Endothelial cell of hepatic sinusoid (primary cell): ENCODE data around the gene ABHD8.

Experiments
- in situ Hi-C: cut with HindIII; loops from 2 replicates; pipeline ENCODE4 v1.10.0; 2017; ENCODE audit warnings: low sequenced_read_pairs

Gene ABHD8

DNA sequence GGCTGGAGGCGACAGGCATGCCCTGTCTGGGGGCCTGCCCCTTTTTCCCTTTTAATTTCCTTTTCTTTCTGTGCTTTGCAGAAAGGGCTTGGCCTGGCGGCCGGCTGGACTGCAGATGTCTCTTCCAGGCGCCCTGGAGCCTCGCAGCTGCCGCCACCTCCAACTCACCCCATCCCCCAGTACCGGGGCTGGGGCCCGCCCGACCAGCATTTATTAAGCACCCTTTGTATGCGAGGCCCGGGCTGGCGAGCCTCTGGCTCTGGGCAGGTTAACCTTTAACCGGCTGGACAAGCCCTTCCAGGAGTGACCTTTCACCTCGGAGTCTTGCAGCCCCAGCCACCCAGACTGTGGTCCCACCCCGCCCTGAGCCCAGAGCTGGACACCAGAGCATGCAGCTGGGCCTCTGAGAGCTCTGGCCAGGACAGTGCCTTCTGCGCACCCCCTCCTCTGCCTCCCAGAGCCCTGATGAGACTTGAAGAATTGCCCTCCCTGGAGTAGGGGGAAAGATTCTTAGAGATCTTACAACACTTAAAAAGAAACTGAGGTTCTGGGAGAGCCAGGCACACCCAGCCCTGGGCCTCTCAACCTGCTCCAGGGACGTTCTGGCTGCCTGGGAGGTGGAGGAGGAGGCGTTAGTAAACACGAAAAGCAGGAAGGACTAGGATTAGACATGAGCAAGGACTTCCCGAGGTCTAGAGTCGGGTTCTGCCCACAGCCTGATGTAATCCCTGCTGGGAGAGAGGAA is 56.4 kb downstream of the ABHD8 start:
- in situ Hi-C loops = loop anchor here (10.0 kb wide), 2 partner anchors 58 to 82 kb away; partner anchors contain the start of genes ABHD8, DDA1 and MRPL34

DNA sequence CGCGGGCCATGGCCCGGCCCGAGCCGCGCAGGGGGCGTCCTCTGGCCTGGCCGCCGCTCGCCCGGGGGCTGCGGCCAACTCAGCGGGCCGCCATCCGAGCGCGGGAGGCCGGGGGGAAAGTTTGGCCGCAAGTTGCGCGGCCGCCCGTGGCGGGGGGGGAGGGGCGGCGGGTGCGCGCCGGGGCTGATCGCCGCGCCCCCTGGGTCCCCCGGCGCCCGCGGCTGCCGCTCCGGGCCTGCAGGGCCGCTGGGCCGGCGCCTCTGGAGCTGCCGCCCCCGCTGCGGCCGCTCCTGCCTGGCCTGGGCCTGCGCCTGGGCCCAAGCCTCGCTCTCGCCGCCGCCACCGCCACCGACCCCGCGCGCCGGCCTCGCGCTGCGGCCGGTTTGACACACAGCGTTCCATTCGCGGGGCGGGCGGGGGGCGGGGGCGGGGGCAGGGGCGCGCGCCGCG is 57.7 kb downstream of the ABHD8 start, which contains the start of gene NR2F6:
Gene NR2F6, minus strand, starts transcription at position 385 of the 450 bp plus-strand sequence. CDS start 699 bp downstream, outside the sequence.
- in situ Hi-C loops = loop anchor here (10.0 kb wide), 2 partner anchors 59 to 81 kb away; partner anchors contain the start of genes ABHD8, DDA1 and MRPL34

DNA sequence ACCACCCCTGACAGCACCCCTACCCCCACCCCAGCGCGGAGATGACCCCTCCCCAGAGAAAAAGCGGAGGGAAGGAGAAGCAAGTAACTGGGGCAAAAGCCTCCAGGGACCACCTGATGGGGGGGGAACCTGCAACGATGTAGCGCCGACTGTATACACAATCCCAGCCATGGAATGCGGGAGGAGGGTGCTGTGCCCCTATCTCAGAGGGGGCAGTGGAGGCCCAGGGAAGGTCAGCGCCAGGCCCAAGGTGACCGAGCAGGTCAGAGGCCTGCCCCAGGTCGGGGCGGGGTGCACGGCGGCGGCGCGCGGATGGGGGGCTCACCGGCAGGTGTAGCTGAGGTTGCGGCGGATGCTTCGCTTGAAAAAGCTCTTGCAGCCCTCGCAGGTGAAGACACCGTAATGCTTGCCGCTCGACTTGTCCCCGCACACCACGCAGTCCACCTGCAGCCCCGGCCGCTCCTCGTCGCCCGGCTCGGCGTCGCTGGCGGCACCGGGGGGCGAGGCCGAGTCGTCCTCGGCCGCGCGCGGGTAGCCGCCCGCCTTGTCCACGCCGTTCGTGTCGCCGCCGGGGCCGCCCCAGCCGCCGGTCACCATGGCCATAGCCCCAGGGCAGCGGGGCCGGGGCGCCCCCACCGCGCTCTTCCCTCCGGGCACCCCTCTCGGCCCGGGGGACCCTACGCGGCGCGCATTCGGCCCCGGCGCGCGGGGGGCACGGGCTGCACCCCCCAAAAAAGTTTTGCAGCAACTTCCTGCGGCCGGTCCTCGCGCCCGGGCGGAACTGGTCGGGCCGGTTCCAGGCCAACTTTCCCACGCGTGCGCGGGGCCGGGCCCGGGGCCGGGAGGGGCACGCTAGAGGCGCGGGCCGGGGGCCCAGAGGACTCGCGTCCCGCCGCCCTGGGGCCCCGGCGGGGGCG is 58.3 kb downstream of the ABHD8 start:
- in situ Hi-C loops = loop anchor here (10.0 kb wide), 2 partner anchors 60 to 80 kb away; partner anchors contain the start of genes ABHD8, DDA1 and MRPL34

DNA sequence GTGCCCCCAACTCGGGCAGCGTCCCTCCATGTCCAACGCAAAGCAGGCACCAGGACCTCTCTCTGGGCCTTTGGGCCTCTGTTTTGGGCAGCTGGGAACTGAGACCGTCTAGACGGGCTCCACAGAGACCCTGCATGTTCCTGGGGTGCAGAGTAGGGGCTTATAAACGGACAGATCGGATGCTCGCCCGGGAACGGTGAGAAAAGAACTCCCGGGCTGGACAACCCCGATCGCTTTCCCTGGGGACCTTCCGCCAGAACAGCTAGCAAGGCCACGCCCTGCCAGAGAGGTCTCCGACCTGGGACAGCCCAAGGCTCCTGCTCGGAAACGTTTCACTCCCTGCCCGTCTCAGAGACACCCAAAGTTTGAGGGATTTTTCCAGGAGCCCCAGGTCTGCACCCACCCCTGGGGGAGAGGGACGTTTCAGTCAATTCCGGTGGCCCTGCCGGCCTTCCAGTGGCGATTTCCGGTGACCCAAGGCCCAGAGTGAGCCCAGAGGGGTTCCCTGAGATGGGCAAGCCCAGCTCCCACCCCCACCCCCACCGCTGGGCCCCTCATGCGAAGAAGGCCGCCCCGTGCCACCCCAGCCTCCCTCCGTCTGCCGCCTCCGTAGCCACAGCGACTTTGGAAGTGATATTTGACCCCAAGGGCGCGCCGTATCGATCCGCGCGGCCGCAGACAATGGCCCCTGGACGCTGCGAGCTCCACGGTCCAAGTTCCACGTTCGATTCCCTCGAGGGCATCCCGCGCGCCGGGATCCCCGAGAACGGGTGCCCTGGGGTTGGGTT is 59.2 kb downstream of the ABHD8 start:
- in situ Hi-C loops = loop anchor here (10.0 kb wide), 2 partner anchors 61 to 79 kb away; partner anchors contain the start of genes ABHD8, DDA1 and MRPL34

DNA sequence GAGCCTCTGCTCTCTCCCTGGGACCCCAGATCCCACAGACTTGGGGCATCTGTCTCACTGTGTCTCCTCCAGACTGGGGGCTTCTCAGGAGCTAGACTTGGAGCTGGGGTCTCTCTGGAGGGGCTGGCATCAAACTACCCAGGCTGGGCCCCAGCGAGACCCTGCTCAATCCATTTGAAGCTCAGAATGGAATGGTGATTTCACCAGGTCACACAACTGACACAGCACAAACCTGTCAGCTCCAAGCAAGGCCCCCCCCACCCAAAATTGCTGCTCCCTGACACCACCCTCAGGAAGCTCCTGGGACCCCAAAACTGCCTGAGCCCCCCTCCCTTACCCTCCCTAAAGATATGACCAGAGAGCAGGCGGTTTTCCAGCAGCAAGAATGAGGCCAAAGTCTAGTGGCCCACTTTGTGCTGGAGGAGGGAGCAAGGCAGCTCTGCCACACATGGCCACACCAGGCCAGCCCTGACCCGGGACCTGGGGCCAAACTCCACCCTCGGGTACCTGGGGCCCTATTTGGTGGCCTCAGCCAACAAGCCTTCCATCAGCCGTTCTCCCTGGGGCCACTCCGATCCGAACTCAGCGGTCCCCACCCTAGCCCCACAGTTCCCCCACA is 59.9 kb downstream of the ABHD8 start:
- in situ Hi-C loops = loop anchor here (10.0 kb wide), 2 partner anchors 61 to 79 kb away; partner anchors contain the start of genes ABHD8, DDA1 and MRPL34

DNA sequence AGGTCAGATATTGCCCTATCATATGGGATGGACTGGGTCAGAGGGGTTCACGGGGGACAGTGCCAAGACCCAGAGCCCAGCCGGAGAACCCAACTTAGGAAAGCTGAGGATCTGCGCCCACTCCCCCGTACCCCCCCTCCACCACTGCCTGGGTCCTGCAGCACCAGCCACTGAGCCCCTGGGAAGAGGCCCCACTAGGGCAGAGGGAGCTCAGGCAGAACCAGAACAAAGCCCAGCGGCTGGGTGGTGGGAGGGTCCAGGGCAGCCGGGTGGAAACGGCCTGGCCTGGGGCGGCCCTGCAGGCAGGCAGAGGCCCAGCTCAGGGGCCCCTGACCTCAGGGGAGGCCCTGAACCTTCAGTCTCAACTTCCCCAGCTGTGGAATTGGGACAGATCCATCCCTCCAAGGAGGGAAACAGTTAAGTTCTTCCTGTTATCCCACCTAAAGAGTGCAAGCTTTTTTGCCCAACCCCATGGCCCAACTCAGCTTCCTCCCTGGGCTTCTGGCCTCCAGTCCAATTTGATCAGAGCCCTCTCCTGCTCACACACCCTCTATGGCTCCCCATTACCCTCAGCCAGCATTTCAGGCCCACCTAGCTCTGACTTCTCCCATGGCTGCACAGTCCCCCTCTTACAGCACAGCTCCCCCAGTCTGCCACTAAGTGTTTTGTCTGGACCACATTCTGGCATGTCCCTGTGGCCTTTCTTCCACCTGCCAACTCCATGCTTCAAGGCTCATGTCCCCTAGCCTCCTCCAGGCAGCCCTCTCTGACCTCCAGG is 60.6 kb downstream of the ABHD8 start:
- in situ Hi-C loops = loop anchor here (10.0 kb wide), 2 partner anchors 62 to 78 kb away; partner anchors contain the start of genes ABHD8, DDA1 and MRPL34
